ENCODE data around the gene PHACTR3.

DNA sequence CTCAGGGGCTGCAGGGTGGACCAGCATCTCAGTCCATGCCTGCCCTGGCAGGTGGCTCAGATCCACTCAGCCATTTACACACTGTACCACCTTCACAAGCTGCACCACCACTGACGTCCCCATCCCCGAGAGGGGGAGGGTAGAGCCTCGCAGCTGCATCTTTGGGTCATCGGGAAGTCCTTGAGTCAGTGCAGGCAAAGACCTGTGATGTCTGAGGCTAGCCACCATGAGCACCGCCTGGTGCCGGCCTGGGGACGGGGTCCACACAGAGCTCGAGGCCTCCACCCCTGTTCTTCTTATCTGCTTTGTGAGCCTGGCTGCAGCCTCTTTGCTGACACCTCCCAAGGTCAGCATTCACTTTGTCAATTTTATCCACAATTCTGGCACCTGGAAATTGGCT, 141.4 kb downstream of the PHACTR3 start:
- no peak for TF ChIP-seq POLR2A (IDR thresholded peaks at IDR 0.05; ENCODE audit: low read depth, low read length)
- TF ChIP-seq CTCF (IDR thresholded peaks at IDR 0.05; ENCODE audit: extremely low read depth in 1 of 2, insufficient read depth in 1 of 2, low read depth in 1 of 2, low read length in 2 of 2), result no peak
- no peak for TF ChIP-seq EZH2 (IDR thresholded peaks at IDR 0.05; ENCODE audit: borderline replicate concordance, low read depth, low read length, severe bottlenecking)
- no peak for TF ChIP-seq POLR2AphosphoS5 (IDR thresholded peaks at IDR 0.05; ENCODE audit: insufficient read depth, low read depth, low read length)
- TF ChIP-seq MYC (IDR thresholded peaks at IDR 0.05; ENCODE audit: low read depth, low read length), result no peak
